ENCODE results near the gene RRP9. TPM values are rescaled to one million over a fixed set of nuclear protein-coding genes. Genes with fewer than 3 reads are reported as not detected.
"Not testable (repeated sequence)": the region's sequence is repeated elsewhere in the genome, so short reads cannot be mapped to it uniquely, and the experiment has no call there.

RRP9 gene
- 80.5 and 102 TPM in 2 replicates for polyA plus RNA-seq (2014; cell fraction: cytosol; rRNA removed)
- polyA plus RNA-seq (2014; cell fraction: nucleus; rRNA removed): 67.9 and 95.7 TPM in 2 replicates

GRCh38 chr3:51941798-51942602, at the start of gene RRP9, which contains the start of gene PARP3:
Gene RRP9, minus strand, starts transcription at chr3:51941904. Its CDS starts 37 bp downstream, at chr3:51941867.
Gene PARP3, plus strand, starts transcription at chr3:51942363. Its CDS starts 993 bp downstream, at chr3:51943356.
- peak; percentile 99 for DNase-seq (ENCODE audit: low spot score)

GRCh38 chr3:51990501-51990971, 48.8 kb upstream of the RRP9 start:
- not testable (repeated sequence) for DNase-seq (ENCODE audit: low spot score)

- DNase-seq (ENCODE audit: low spot score): no peak
Observed at GRCh38 chr3:51988286-51989146, 46.8 kb upstream of the RRP9 start.

- no peak for DNase-seq (ENCODE audit: low spot score)
Observed at GRCh38 chr3:51987568-51987967, 45.9 kb upstream of the RRP9 start.

- no peak for DNase-seq (ENCODE audit: low spot score)
Observed at GRCh38 chr3:51986010-51986947, 44.6 kb upstream of the RRP9 start.

- DNase-seq (ENCODE audit: low spot score): no peak
Observed at GRCh38 chr3:51985063-51985462, 43.4 kb upstream of the RRP9 start.

GRCh38 chr3:51984269-51984647, 42.6 kb upstream of the RRP9 start:
- DNase-seq (ENCODE audit: low spot score): no peak

GRCh38 chr3:51983578-51984268, 42.0 kb upstream of the RRP9 start:
- DNase-seq (ENCODE audit: low spot score): no peak

GRCh38 chr3:51982838-51983577, 41.3 kb upstream of the RRP9 start, which contains the start of gene ACY1:
Gene ACY1, plus strand, starts transcription at chr3:51983535. Its CDS starts 530 bp downstream, at chr3:51984065.
- peak; percentile 74 for DNase-seq (ENCODE audit: low spot score)

GRCh38 chr3:51982352-51982837, 40.7 kb upstream of the RRP9 start:
- no peak for DNase-seq (ENCODE audit: low spot score)

GRCh38 chr3:51980253-51980652, 38.5 kb upstream of the RRP9 start:
- no peak for DNase-seq (ENCODE audit: low spot score)

GRCh38 chr3:51978143-51978502, 36.4 kb upstream of the RRP9 start:
- no peak for DNase-seq (ENCODE audit: low spot score)

GRCh38 chr3:51977446-51978142, 35.9 kb upstream of the RRP9 start:
- no peak for DNase-seq (ENCODE audit: low spot score)

GRCh38 chr3:51975852-51976549, 34.3 kb upstream of the RRP9 start:
- DNase-seq (ENCODE audit: low spot score): peak; percentile 77

GRCh38 chr3:51974963-51975851, 33.5 kb upstream of the RRP9 start, which contains the start of gene ABHD14A:
Gene ABHD14A, plus strand, starts transcription at chr3:51975064. Its CDS starts 72 bp downstream, at chr3:51975136.
- peak; percentile 60 for DNase-seq (ENCODE audit: low spot score)

- DNase-seq (ENCODE audit: low spot score): peak; percentile 35
Observed at GRCh38 chr3:51974277-51974962, 32.7 kb upstream of the RRP9 start.

All from SK-N-DZ (cell line).